HS-27A (cell line): ENCODE data around the gene RGS3.

Experiments
- DNase-seq: peaks from one replicate; pipeline ENCODE4 v3.0.0-alpha.2; 2012; ENCODE audit warnings: low read depth, missing footprints

Gene RGS3

DNA sequence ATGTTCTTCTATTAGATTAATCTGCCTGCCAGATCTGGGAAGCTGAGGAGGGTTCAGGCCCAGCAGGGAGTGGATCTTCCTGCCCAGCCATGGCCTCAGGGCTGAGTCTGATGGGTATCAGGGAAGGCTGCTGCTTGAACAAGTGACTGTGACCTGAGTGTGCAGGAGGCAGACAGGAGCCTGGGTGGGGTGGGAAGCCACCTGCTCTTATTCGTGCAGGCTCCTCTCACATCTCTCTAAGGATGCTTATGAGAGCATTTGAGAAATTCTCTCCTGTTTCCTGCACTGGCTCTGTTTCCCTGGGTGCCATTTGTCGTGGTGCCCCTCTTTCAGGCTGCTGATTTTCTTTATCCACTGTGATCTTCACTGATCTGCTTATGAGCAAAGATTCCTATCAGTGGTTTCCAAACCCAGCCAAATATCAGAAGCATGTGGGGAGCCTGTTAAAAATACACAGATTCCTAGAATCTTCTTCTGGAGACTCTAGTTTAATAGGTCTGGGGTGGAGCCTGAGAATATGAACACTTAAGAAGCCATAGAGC is 2.1 kb downstream of the RGS3 start:
- no peak for DNase-seq

DNA sequence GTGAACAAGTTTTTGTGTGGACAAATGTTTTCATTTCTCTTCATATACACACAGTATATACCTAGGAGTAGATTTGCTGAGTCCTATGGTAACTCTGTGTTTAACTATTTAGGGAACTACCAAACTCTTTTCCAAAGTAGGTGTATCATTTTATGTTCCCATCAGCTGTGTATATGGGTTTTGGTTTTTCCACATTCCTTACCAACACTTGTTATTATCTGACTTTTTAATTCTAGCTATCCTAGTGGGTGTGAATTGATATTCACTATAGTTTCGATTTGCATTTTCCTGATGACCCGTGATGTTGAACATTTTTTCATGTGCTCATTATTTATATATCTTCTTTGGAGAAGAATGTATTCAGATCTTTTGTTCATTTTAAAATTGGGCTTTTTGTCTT is 3.7 kb downstream of the RGS3 start:
- no peak for DNase-seq

GRCh38 chr9:113468716-113469448 is 5.4 kb downstream of the RGS3 start:
- DNase-seq, result no peak

GRCh38 chr9:113471143-113471542 is 7.6 kb downstream of the RGS3 start:
- no peak for DNase-seq

DNA sequence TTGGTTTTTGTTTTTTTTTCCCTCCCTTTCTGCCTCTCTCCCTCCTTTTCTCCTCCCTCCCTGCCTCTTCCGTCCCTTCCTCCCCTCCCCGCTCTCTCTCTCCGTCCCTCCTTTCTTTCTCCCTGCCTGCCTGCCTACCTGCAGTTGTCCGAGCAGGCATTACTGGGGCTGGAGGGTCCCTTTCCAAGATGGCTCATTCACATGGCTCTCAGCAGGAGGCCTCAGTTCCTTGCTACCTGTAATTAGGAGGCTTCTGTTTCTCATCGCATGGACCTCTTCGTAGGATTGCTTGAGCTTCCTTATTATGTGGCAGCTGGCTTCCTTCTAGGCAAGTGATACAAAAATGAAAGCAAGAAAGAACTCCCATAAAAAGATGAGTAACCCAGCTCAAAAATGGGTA is 8.0 kb downstream of the RGS3 start:
- no peak for DNase-seq

GRCh38 chr9:113472199-113472598 is 8.7 kb downstream of the RGS3 start:
- no peak for DNase-seq

GRCh38 chr9:113474360-113475028 is 11.0 kb downstream of the RGS3 start:
- DNase-seq, result no peak

GRCh38 chr9:113475031-113475430 is 11.5 kb downstream of the RGS3 start:
- no peak for DNase-seq

DNA sequence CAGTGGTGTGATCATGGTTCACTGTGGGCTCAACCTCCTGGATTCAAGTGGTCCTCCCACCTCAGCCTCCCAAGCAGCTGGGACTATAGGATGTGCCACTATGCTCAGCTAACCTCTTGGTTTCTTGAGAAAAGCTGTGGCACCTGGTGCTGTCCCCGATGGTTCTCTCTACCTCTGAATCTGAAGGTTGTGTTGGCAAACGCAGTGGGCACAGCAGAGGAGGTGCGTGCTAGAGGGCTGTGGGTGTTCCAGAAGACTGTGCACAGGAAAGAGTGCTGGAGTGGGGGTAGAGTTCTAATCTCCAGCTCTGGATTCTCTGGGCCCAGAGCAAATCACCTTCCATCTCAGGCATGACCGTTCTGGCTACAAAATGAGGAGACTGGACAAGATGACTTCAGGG is 12.5 kb downstream of the RGS3 start:
- DNase-seq, result no peak

DNA sequence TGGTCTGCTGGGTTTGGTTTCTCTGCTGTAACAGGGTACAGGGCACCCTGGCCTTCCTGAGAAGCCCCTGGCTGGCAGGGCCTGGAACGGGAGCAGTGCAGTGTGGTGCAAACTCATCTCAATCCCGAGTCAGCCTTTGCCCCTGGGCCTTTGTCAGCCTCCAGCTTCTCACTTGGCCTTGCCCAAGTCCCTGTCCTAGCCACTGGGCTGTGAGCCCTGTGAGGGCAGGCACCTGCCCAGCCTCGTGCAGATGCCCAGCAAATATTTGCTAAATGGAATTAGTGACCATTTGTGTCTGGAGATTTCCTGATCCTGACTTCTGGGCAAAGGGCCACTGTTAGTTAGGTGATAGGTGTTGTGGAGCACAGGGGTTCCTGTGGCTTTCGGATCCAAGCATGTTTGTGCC is 13.0 kb downstream of the RGS3 start:
- no peak for DNase-seq

- DNase-seq, result no peak
These were observed 13.5 kb downstream of the RGS3 start for GRCh38 chr9:113477058-113477457.

GRCh38 chr9:113477661-113478060 is 14.1 kb downstream of the RGS3 start:
- DNase-seq, result no peak

DNA sequence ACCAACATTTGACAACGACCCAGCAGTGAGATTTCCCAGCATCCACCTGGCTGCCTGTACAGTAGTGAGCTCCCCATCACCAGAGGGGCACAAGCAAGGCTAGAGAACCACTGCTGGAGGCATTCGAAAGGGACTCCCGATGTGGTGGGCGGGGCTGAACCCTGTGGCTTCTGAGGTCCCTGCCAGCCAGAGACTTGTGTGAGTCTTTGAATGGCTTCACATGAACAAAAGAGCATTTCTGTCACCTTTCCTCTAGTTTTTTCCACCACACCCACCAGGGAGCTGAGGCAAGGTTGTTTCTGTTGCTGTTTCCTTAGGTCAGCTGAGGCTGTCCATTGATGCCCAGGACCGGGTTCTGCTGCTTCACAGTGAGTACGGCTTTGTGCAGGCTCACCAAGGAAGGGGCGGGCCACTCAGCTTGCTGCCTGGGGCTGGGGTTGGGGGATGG is 15.7 kb downstream of the RGS3 start:
- DNase-seq, result no peak

DNA sequence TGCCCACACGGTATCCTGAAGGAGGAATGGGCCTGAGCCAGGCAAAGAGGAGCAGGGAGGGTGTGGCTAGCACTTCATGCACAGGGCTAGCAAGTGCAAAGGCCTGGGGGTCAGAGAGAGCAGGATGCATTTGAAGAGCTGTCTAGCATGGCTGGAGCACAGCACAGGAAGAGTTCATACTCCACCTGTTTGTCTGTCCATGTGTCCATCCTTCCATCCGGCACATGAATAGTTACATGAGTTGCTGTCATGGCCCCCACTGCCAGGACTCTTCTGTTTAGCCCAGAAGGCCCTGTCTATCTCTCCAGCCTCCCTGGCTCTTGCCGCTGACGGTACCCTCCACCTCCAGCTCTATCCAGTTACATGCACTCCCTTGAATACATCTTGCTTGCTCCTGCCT is 17.1 kb downstream of the RGS3 start:
- no peak for DNase-seq

- DNase-seq, result no peak
These were observed 17.8 kb downstream of the RGS3 start for GRCh38 chr9:113481176-113481787.

DNA sequence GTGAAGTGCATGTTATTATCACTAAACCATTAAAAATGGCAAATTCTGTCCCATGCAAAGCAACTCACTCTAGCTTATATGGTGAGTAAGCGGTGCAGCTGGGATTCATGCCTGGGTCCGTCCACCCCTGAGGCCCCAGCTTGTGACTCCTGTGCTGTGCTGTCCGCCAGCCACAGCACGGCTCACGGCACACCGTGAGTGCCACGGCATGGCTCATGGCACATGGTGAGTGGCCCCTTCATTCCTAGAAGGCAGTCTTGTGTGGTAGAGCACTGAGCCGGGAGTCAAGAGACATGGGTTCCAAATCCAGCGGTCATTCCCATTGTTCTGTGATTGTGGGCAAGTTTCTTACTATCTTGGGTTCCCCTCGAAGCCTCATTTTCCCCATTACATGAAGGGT is 18.8 kb downstream of the RGS3 start:
- no peak for DNase-seq

GRCh38 chr9:113482991-113483675 is 19.6 kb downstream of the RGS3 start:
- DNase-seq, result no peak

DNA sequence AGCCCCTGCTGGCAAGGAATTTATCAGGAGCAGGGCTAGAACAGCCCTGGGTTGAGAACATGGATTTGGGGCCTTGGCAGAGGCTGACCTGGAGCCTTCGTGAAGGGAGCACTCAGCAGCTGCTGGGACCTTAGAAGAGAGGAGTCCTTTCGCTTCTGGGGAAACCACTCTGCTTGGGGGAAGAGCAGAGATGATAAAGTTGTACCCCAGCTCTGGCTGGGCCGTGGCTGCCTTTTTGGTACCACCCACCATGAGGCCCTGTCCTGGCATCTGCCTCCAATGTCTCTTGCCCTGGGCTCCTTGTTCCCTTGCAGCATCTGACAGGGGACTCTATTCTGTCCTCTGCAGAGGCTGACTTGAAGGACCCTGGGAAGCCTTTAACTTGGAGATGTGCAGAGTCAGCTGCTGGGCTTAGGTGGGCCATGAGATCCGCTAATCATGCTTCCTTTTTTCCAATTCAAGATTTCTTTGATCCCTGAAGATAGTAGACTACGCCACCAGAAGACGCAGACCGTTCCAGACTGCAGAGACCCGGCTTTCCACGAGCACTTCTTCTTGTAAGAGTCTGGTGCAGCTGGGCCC is 20.2 kb downstream of the RGS3 start:
- no peak for DNase-seq

GRCh38 chr9:113484258-113484730 is 20.8 kb downstream of the RGS3 start:
- no peak for DNase-seq

- DNase-seq, result no peak
These were observed 22.2 kb downstream of the RGS3 start for GRCh38 chr9:113485761-113486115.

DNA sequence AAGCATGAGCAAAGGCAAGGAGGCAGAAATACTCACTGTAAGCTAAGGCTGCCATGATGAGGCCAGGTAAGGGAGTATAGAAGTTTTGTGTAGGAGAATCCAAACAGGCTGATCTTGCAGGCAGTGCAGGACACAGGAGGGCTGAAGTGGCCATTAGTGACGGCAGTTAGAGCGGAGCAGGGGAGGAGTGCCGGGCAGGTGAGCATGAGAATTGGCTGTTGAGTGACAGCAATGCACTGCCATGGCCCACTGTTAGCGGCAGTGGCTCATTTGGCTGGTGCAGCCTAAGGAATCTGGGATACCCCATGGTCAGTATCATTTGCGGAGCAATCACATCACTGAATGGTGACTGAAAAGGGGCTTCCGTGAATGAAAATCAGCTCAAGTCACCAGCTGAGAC is 22.8 kb downstream of the RGS3 start:
- no peak for DNase-seq

DNA sequence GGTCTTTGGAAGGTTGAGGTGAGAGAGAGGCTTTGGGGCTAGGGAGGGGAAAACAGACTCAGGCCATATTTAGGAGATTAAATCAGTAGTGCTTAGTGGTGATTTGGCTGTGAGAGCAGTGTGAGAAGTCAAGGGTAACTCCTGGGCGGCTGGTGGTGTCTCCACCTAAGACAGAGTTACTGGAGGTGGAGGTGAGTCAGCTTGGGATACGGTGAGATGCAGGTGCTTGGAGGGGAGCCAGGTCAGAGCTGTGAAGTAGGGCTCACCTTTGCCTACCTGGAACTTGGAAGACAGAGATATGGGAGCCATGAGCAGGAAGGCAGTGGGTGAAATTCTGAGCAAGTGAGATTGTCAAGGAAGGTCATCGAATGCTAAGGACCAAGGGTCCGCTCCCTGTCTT is 24.5 kb downstream of the RGS3 start:
- DNase-seq, result no peak
